ENCODE data around the gene ZFAND4.
"Not testable (repeated sequence)": the region's sequence is repeated elsewhere in the genome, so short reads cannot be mapped to it uniquely, and the experiment has no call there.

The ZFAND4 gene

GRCh38 chr10:45602082-45602730, 70.4 kb downstream of the ZFAND4 start:
- peaks cover 14% of the 10 kb centered on the region for H3K36me3 Mint-ChIP-seq
- peaks cover 33% of the 10 kb centered on the region for H3K27me3 Mint-ChIP-seq
- H3K9me3 Mint-ChIP-seq = peaks cover 13% of the 10 kb centered on the region
- peaks cover 7% of the 10 kb centered on the region for H3K4me1 Mint-ChIP-seq
- no peak overlapping the region for H3K4me3 Mint-ChIP-seq
- no peak for ATAC-seq
- no peak overlapping the region for H3K27ac Mint-ChIP-seq

DNA sequence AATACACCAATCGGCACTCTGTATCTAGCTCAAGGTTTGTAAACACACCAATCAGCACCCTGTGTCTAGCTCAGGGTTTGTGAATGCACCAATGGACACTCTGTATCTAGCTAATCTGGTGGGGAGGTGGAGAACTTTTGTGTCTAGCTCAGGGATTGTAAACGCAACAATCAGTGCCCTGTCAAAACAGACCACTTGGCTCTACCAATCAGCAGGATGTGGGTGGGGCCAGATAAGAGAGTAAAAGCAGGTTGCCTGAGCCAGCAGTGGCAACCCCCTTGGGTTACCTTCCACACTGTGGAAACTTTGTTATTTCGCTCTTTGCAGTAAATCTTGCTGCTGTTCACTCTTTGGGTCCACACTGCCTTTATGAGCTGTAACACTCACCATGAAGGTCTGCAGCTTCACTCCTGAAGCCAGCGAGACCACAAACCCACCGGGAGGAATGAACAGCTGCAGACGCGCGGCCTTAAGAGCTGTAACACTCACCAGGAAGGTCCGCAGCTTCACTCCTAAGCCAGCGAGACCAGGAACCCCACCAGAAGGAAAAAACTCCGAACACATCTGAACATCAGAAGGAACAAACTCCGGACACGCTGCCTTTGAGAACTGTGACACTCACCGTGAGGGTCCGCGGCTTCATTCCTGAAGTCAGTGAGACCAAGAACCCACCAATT, 71.2 kb downstream of the ZFAND4 start:
- Mint-ChIP-seq H3K27me3 (peaks cover 33% of the 10 kb centered on the region), H3K9me3 (peaks cover 13% of the 10 kb centered on the region), H3K4me3 (peak overlapping the region; percentile 51)
- ATAC-seq, H3K27ac Mint-ChIP-seq, H3K4me1 Mint-ChIP-seq, H3K36me3 Mint-ChIP-seq: not testable (repeated sequence)

DNA sequence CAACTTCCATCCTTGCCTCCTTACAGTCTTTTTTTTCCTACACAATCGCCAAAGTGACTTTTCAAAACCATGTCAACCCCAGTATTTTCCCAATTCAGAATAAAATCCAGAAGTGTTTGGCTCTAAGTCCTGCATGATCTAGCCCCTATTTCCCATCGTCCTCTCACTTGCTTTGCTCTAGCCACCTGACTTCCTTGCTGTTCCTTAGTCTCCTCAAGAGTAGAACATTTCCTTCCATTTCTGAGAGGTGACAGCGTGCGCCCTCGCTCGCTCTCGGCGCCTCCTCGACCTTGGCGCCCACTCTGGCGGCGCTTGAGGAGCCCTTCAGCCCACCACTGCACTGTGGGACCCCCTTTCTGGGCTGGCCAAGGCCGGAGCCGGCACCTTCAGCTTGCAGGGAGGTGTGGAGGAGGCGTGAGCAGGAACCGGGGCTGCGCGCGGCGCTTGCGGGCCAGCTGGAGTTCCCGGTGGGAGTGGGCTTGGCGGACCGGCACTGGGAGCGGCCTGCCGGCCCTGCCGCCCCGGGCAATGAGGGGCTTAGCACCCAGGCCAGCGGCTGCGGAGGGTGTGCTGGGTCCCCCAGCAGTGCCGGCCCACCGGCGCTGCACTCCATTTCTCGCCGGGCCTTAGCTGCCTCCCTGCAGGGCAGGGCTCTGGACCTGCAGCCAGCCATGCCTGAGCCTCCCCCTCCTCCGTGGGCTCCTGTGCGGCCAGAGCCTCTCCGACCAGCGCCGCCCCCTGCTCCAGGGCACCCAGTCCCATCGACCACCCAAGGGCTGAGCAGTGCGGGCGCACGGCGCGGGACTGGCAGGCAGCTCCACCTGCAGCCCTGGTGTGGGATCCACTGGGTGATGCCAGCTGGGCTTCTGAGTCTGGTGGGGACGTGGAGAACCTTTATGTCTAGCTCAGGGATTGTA, 72.0 kb downstream of the ZFAND4 start:
- not testable (repeated sequence) for H3K36me3 Mint-ChIP-seq, ATAC-seq, H3K27ac Mint-ChIP-seq
- H3K4me3 Mint-ChIP-seq = peak overlapping the region; percentile 51
- peaks cover 13% of the 10 kb centered on the region for H3K9me3 Mint-ChIP-seq
- H3K4me1 Mint-ChIP-seq = peaks cover 10% of the 10 kb centered on the region
- H3K27me3 Mint-ChIP-seq = peaks cover 33% of the 10 kb centered on the region

DNA sequence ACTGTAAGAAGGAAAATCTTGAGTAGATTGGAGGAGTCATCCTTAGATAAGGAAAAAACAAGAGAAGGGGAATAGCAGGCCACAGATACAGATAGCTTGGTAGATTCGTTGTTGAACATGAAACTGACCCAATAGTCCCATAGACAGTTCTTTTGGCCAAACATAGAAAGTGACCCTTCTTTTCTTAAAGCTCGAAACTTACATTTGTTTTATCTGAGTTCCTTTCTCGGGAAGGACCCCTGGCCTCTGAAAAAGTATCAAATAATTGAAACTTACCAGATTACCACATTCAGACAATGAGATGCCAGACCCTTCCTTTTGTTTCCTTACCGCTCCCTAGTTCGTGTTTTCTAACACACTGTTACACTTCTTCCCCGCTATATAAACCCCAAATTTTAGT, 72.9 kb downstream of the ZFAND4 start:
- Mint-ChIP-seq H3K9me3 (peaks cover 13% of the 10 kb centered on the region), H3K4me1 (peaks cover 20% of the 10 kb centered on the region), H3K36me3 (peaks cover 8% of the 10 kb centered on the region), H3K27me3 (peaks cover 33% of the 10 kb centered on the region), H3K27ac (no peak overlapping the region), H3K4me3 (no peak overlapping the region)
- ATAC-seq = no peak

DNA sequence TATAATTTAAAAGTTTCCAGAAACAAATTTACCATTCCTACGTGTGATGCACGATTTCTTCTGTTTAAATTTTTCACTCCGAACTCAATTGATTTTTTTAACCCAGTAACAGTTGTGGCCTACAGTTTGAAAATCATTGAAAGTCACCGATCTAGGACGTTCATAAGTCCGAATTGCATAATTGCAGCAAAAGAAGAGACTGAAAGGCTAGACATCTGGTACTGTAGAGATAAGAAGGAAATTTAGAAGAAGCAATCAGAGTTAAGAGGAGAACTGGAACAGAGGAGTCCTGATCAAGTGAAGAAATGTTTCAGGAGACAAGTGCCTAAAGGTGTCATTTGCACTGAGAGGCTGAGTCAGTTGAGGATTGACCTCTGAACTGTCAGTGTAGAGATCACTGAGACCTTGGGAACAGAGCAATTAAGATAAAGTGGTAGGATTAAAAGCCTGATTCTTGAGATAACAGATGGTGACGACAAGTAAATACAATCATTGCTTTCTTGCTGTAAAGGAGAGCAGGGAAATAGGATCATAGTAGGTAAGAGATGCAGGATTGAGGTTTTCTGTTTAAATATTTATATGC, 73.5 kb downstream of the ZFAND4 start:
- Mint-ChIP-seq H3K27ac (no peak overlapping the region), H3K4me1 (peaks cover 20% of the 10 kb centered on the region), H3K4me3 (no peak overlapping the region), H3K36me3 (peaks cover 8% of the 10 kb centered on the region), H3K9me3 (peaks cover 13% of the 10 kb centered on the region), H3K27me3 (peaks cover 33% of the 10 kb centered on the region)
- ATAC-seq = no peak

DNA sequence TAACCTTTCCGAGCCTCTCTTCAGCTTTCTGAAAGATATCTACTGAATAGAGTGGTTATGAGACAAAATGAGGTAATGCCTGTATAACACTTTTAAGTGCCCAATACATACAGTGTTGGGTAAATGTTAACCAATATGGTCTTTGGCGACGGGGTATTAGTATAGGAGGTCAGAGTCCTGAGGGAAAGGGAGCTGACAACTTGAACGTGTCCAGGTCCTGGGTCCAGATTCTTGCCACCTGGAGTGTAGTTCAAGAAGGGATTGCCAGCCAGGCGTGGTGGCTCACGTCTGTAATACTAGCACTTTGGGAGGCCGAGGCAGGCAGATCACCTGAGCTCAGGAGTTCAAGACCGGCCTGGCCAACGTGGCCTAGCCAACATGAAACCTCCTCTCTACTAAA, 76.0 kb downstream of the ZFAND4 start:
- ATAC-seq = no peak
- Mint-ChIP-seq H3K4me1 (peaks cover 45% of the 10 kb centered on the region), H3K27ac (no peak overlapping the region), H3K27me3 (peaks cover 27% of the 10 kb centered on the region), H3K4me3 (no peak overlapping the region), H3K9me3 (peaks cover 13% of the 10 kb centered on the region), H3K36me3 (peaks cover 13% of the 10 kb centered on the region)

DNA sequence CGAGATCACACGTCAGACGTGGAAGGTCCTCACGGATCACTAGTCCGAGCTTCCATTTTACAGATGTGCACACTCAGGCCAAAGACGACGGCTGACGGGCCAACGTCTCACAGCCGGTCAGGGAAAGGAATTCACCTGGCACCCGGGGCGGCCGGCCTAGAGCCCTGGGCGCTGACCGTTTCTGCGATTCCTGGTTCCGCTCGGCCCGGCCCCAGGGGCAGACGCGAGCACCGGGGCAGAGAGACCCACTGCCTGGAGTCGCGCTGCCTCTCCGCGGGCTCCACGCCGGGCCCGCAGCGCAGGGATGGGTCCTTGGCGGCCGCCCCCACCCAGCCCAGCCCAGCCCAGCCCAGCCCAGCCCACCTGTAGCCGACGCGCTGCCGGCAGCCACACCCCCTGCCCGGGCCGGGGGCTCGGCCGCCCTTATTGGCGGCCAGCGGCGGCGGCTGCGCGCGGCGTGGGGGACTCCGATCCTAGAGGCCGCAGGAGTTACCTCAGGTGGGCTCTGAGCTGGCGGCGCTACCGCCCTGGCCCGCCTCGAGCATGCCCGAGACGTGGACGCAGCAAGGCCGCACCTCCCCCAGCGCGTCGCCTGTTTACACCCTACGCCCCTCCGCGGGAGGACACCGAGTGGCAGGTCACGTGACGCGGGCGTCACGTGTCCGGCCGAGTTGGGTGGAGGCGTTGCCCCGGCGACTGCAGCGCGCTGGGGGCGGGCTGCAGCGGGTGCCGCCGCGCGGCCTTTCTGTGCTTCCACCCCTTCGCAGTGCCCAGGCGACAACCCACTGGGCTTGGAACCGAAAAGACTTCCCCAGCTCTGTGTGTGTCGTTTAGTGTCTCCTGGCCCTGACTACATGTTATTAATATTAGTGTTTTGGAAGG, 78.1 kb downstream of the ZFAND4 start:
- ATAC-seq = peak; percentile 97
- H3K27ac Mint-ChIP-seq = peak overlapping the region; percentile 40
- H3K9me3 Mint-ChIP-seq = peaks cover 11% of the 10 kb centered on the region
- H3K27me3 Mint-ChIP-seq = peaks cover 7% of the 10 kb centered on the region
- H3K4me3 Mint-ChIP-seq = peak overlapping the region; percentile 90
- peaks cover 23% of the 10 kb centered on the region for H3K36me3 Mint-ChIP-seq
- peaks cover 47% of the 10 kb centered on the region for H3K4me1 Mint-ChIP-seq

DNA sequence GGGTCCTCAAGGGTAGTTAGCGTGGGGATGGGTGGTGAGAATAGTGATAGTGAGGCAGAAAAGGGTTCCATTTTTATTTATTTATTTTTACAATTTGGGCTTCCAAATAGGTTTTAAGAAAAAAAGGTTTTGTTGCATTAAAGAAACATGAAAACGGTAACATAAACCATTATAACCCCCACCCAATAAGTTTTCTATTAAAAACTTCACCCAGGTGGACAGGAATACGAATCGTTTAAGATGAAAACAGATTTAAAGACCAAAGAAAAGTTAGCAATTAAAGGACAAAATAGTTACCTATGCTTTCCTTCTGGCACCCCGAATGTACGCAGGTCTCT, 78.7 kb downstream of the ZFAND4 start:
- Mint-ChIP-seq H3K9me3 (peaks cover 5% of the 10 kb centered on the region), H3K4me3 (peak overlapping the region; percentile 90), H3K27me3 (peaks cover under 1% of the 10 kb centered on the region), H3K27ac (peak overlapping the region; percentile 40), H3K36me3 (peaks cover 28% of the 10 kb centered on the region), H3K4me1 (peaks cover 47% of the 10 kb centered on the region)
- no peak for ATAC-seq

- peak overlapping the region; percentile 40 for H3K27ac Mint-ChIP-seq
Measured at GRCh38 chr10:45592926-45593325, 79.6 kb downstream of the ZFAND4 start.

GRCh38 chr10:45592432-45592831, 80.1 kb downstream of the ZFAND4 start:
- H3K4me1 Mint-ChIP-seq = peaks cover 47% of the 10 kb centered on the region
- peak overlapping the region; percentile 40 for H3K27ac Mint-ChIP-seq
- H3K4me3 Mint-ChIP-seq = peak overlapping the region; percentile 69
- peaks cover 5% of the 10 kb centered on the region for H3K9me3 Mint-ChIP-seq
- no peaks in the 10 kb centered on the region for H3K27me3 Mint-ChIP-seq
- H3K36me3 Mint-ChIP-seq = peaks cover 32% of the 10 kb centered on the region
- no peak for ATAC-seq

More at GRCh38 chr10:45592926-45593325, 79.6 kb downstream of the ZFAND4 start:
- Mint-ChIP-seq H3K9me3 (peaks cover 5% of the 10 kb centered on the region), H3K27me3 (no peaks in the 10 kb centered on the region), H3K4me3 (peak overlapping the region; percentile 90), H3K4me1 (peaks cover 47% of the 10 kb centered on the region), H3K36me3 (peaks cover 28% of the 10 kb centered on the region)
- ATAC-seq = no peak

- Mint-ChIP-seq H3K4me3 (no peak overlapping the region), H3K27me3 (no peaks in the 10 kb centered on the region), H3K27ac (peak overlapping the region; percentile 40), H3K4me1 (peaks cover 47% of the 10 kb centered on the region), H3K36me3 (peaks cover 43% of the 10 kb centered on the region), H3K9me3 (peaks cover 9% of the 10 kb centered on the region)
- ATAC-seq = no peak
Measured at GRCh38 chr10:45591280-45591679, 81.3 kb downstream of the ZFAND4 start.

DNA sequence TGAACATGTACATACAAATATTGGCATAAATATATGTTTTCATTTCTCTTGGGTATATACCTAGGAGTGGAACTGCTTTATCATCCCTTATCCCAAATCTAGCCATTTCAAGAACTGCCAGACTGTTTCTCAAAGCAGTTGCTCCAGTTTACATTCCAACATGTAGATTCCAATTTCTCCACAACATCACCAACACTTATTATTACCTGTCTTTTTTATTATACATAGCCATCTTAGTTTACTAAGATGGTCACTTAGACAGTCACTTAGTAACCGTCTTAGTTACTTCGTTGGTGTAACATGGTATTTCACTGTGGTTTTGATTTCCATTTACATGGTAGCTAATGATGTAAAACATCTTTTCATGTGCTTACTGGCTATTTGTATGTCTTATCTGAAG, 82.7 kb downstream of the ZFAND4 start:
- Mint-ChIP-seq H3K9me3 (peaks cover 9% of the 10 kb centered on the region), H3K4me1 (peaks cover 41% of the 10 kb centered on the region), H3K27me3 (no peaks in the 10 kb centered on the region), H3K27ac (no peak overlapping the region), H3K36me3 (peaks cover 55% of the 10 kb centered on the region), H3K4me3 (no peak overlapping the region)
- no peak for ATAC-seq

DNA sequence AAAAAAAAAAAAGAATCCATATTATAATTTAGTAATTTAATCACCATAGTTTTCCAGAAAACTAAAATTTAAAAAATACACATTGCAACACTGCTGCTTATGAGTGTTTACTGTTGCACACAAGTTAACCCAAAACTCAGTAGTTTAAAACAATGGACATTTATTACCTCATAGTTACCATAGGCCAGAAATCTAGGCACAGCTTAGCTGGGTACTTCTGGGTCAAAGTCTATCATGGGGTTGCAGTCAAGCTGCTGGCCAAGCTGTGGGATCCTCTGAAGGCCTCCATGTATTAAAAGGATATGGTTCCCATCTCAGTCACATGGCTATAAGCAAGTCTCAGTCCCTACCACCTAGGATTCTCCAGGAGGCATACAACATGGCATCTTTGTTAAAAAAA, 83.6 kb downstream of the ZFAND4 start:
- no peak for ATAC-seq
- Mint-ChIP-seq H3K36me3 (peaks cover 61% of the 10 kb centered on the region), H3K4me3 (no peak overlapping the region)

GRCh38 chr10:45586028-45586824, 86.3 kb downstream of the ZFAND4 start:
- ATAC-seq = no peak
- no peaks in the 10 kb centered on the region for H3K27me3 Mint-ChIP-seq
- peaks cover 13% of the 10 kb centered on the region for H3K9me3 Mint-ChIP-seq
- peaks cover 61% of the 10 kb centered on the region for H3K36me3 Mint-ChIP-seq
- no peak overlapping the region for H3K27ac Mint-ChIP-seq
- H3K4me3 Mint-ChIP-seq = no peak overlapping the region
- peaks cover 38% of the 10 kb centered on the region for H3K4me1 Mint-ChIP-seq

More for the DNA sequence above, 83.6 kb downstream of the ZFAND4 start:
- Mint-ChIP-seq H3K4me1 (peaks cover 38% of the 10 kb centered on the region), H3K27ac (no peak overlapping the region), H3K9me3 (peaks cover 13% of the 10 kb centered on the region), H3K27me3 (no peaks in the 10 kb centered on the region)
